Caco-2 (cell line): ENCODE data around the gene PLXNA2. TPM values are rescaled to one million over a fixed set of nuclear protein-coding genes. Genes with fewer than 3 reads are reported as not detected.

ENCODE experiments used
- BruUV-seq: library from RNA; stranded (reverse); fragments of 400-500 nt; replicated peaks from 2 replicates; lab custom pipeline; 2021; lab: Mats Ljungman, UMichigan
- CTCF ChIA-PET: fragments of 300-600 bp; sonication (Branson Sonifier 250); formaldehyde crosslinking; loops from one replicate; lab custom pipeline; 2022; ENCODE audit warnings: antibody characterized with exemption; lab: Charles Lee
- POLR2A ChIA-PET: fragments of 300-600 bp; sonication (Branson Sonifier 250); formaldehyde crosslinking; loops from one replicate; lab custom pipeline; 2022; ENCODE audit warnings: antibody characterized with exemption; lab: Charles Lee
- DNase-seq, 2 experiments: peaks; one replicate each; pipeline versions ENCODE4 v3.0.0 to v3.0.0-alpha.2; 2020 to 2022
- H3K27me3 ChIP-seq: replicated peaks from 2 replicates; pipeline ENCODE4 v1.6.0; 2011; ENCODE audit warnings: low read length; ENCODE audit not compliant: control insufficient read depth, insufficient read depth
- H3K36me3 ChIP-seq: 2 replicates; pipeline ENCODE4 v1.5.1; 2011; ENCODE audit warnings: low read length; ENCODE audit not compliant: control insufficient read depth, insufficient read depth
- H3K4me1 ChIP-seq: fragments of 250-450 bp; sonication (Bioruptor Pico); 2 replicates; pipeline ENCODE4 v1.5.1; 2020; ENCODE audit warnings: mild to moderate bottlenecking
- H3K4me3 ChIP-seq: 2 replicates; pipeline ENCODE4 v1.5.1; 2011; ENCODE audit warnings: low read depth, mild to moderate bottlenecking, control low read depth, low read length
- H3K9me3 ChIP-seq: fragments of 250-450 bp; sonication (Bioruptor Pico); 2 replicates; pipeline ENCODE4 v1.5.1; 2020; ENCODE audit warnings: mild to moderate bottlenecking, moderate library complexity
- H3K27ac Mint-ChIP-seq: one replicate; pipeline ENCODE4 v1.8.0; 2022; ENCODE audit warnings: mixed read lengths; ENCODE audit not compliant: unreplicated experiment
- H3K27me3 Mint-ChIP-seq: one replicate; pipeline ENCODE4 v1.8.0; 2022; ENCODE audit warnings: mixed read lengths; ENCODE audit not compliant: insufficient read depth, unreplicated experiment
- H3K36me3 Mint-ChIP-seq: one replicate; pipeline ENCODE4 v1.8.0; 2022; ENCODE audit warnings: mild to moderate bottlenecking, mixed read lengths; ENCODE audit not compliant: insufficient read depth, unreplicated experiment
- H3K4me1 Mint-ChIP-seq: one replicate; pipeline ENCODE4 v1.8.0; 2022; ENCODE audit warnings: low read depth, mixed read lengths; ENCODE audit not compliant: unreplicated experiment
- H3K4me3 Mint-ChIP-seq: one replicate; pipeline ENCODE4 v1.8.0; 2022; ENCODE audit warnings: mild to moderate bottlenecking, moderate library complexity, mixed read lengths; ENCODE audit not compliant: unreplicated experiment
- H3K9me3 Mint-ChIP-seq: one replicate; pipeline ENCODE4 v1.8.0; 2022; ENCODE audit warnings: mixed read lengths; ENCODE audit not compliant: unreplicated experiment
- intact Hi-C: fragments of 100-400 bp; cut with micrococcal nuclease; formaldehyde crosslinking; loops from one replicate; pipeline ENCODE4 v1.10.0; 2022; ENCODE audit not compliant: unreplicated experiment
- total RNA-seq: library from RNA; stranded (reverse); gene quantifications from 2 replicates; pipeline ENCODE4 v1.2.3, GENCODE V29; 2022
- TF ChIP-seq, protein P1 (sequence below), 2 experiments: fragments of 200-600 bp in 1 of 2; IDR thresholded peaks; 1 replicate in 1 of 2; 2 replicates in 1 of 2; pipeline versions ENCODE4 v1.5.1 to v1.8.0; 2011 to 2022; ENCODE audit warnings: antibody characterized with exemption in 1 of 2, control low read depth in 1 of 2, inconsistent platforms in 1 of 2, low read depth in 1 of 2, low read length in 1 of 2, mild to moderate bottlenecking in 1 of 2, moderate library complexity in 1 of 2; ENCODE audit not compliant: insufficient read depth in 1 of 2, severe bottlenecking in 1 of 2, unreplicated experiment in 1 of 2

PLXNA2 gene
- total RNA-seq, 1 experiment from 2014 or later = 3.2 TPM

DNA sequence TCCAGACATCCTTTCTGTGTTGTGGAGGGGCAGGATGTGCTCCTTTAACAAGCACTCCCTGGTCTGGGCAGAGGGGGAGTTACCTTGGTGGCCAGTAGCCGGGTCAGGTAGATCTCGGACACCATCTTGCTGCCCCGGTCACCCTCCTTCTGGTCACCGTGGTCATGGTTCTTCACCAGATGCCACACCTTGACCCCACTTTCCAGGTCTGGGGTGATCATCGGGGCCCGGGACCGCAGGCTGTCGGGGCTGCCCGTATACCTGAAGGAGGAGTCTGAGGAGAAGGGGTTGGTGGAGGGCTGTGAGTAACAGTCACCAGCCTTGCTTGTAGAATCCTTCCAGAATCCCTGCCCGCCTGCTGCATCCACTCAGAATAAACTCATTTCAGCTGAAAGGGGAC, 210.9 kb downstream of the PLXNA2 start:
- DNase-seq = no peak
- intact Hi-C loops = no loop called here
- ChIA-PET POLR2A (no interaction called here), CTCF (no interaction called here)
- H3K27me3 ChIP-seq = no peaks in the 10 kb centered on the region
- no peaks in the 10 kb centered on the region for H3K36me3 ChIP-seq
- Mint-ChIP-seq H3K27ac (no peak overlapping the region), H3K4me3 (no peak overlapping the region), H3K27me3 (peaks cover 10% of the 10 kb centered on the region), H3K36me3 (no peaks in the 10 kb centered on the region), H3K4me1 (peaks cover 6% of the 10 kb centered on the region), H3K9me3 (no peaks in the 10 kb centered on the region)
- no peak overlapping the region for H3K4me3 ChIP-seq
- H3K9me3 ChIP-seq = no peaks in the 10 kb centered on the region
- TF ChIP-seq, protein P1, sequence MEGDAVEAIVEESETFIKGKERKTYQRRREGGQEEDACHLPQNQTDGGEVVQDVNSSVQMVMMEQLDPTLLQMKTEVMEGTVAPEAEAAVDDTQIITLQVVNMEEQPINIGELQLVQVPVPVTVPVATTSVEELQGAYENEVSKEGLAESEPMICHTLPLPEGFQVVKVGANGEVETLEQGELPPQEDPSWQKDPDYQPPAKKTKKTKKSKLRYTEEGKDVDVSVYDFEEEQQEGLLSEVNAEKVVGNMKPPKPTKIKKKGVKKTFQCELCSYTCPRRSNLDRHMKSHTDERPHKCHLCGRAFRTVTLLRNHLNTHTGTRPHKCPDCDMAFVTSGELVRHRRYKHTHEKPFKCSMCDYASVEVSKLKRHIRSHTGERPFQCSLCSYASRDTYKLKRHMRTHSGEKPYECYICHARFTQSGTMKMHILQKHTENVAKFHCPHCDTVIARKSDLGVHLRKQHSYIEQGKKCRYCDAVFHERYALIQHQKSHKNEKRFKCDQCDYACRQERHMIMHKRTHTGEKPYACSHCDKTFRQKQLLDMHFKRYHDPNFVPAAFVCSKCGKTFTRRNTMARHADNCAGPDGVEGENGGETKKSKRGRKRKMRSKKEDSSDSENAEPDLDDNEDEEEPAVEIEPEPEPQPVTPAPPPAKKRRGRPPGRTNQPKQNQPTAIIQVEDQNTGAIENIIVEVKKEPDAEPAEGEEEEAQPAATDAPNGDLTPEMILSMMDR (IDR thresholded peaks at IDR 0.05; ENCODE audit: insufficient read depth in 1 of 2, low read depth in 1 of 2, low read length in 1 of 2, severe bottlenecking in 1 of 2, unreplicated experiment in 1 of 2) = no peak
- BruUV-seq = no TSS peak
- H3K4me1 ChIP-seq = no peaks in the 10 kb centered on the region

DNA sequence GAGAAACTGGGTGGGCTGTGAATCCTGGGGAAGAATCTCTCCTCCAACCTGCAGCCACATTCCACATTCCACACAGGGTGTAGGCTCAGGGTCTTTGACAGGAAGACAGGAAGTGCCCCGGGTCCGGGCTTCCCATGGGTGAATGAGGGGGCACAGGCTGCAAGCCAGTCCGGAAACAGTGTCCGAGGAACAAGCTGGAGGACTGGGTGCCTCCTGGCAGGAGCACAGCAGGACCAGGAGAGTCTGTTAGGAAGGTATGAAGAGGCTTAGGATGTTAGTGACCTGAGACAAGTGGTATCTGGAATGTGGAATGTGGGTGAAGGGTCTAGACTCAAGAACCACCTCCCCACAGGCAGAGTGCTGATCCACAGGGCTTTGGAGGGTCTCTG, 212.3 kb downstream of the PLXNA2 start:
- Mint-ChIP-seq H3K27me3 (peaks cover 8% of the 10 kb centered on the region), H3K36me3 (no peaks in the 10 kb centered on the region), H3K4me1 (peaks cover 6% of the 10 kb centered on the region), H3K27ac (no peak overlapping the region), H3K4me3 (no peak overlapping the region), H3K9me3 (no peaks in the 10 kb centered on the region)
- BruUV-seq = no TSS peak
- DNase-seq = no peak
- ChIA-PET CTCF (interaction anchor here (0.6 kb wide), 1 partner anchor 66 kb away, joined by 3 read pairs; no protein-coding TSS in a partner anchor), POLR2A (no interaction called here)
- Histone ChIP-seq H3K27me3 (no peaks in the 10 kb centered on the region), H3K36me3 (no peaks in the 10 kb centered on the region), H3K4me3 (no peak overlapping the region), H3K9me3 (no peaks in the 10 kb centered on the region), H3K4me1 (no peaks in the 10 kb centered on the region)
- TF ChIP-seq, protein P1 (IDR thresholded peaks at IDR 0.05; ENCODE audit: insufficient read depth in 1 of 2, low read depth in 1 of 2, low read length in 1 of 2, severe bottlenecking in 1 of 2, unreplicated experiment in 1 of 2) = no peak
- intact Hi-C loops = no loop called here

DNA sequence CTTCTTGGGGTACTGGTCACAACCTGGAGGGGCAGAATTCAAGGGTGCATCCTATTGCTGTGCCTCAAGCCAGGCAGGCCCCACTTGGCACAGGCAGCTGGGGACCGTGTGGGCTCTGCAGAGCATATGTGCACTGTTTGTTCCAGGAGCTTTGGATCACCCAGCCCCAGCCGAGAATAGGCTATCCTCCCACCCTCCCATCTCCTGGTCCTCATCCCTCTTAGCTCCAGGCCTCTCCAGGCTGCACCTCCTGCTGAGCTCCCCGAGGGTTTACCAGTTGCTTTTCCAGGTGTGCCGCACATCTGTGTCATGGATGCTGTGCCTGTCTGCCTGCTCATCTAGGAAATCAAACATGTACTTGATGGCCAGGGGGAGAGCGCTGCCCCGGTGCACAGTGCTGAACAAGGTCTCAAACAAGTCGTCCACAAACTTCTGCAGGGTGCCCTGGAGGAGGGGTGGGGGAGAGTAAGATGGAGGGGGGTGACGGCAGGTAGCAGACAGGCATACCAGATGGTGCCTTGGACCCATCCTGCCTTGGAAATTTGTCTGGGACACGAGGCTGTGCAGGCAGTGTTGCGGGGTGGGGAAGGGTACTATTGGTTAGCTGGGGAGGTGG, 212.8 kb downstream of the PLXNA2 start:
- Mint-ChIP-seq H3K9me3 (no peaks in the 10 kb centered on the region), H3K36me3 (no peaks in the 10 kb centered on the region), H3K4me3 (no peak overlapping the region), H3K4me1 (peaks cover 6% of the 10 kb centered on the region), H3K27me3 (peaks cover 8% of the 10 kb centered on the region), H3K27ac (no peak overlapping the region)
- TF ChIP-seq, protein P1 (IDR thresholded peaks at IDR 0.05; ENCODE audit: insufficient read depth in 1 of 2, low read depth in 1 of 2, low read length in 1 of 2, severe bottlenecking in 1 of 2, unreplicated experiment in 1 of 2) = no peak
- H3K4me1 ChIP-seq = no peaks in the 10 kb centered on the region
- no peak overlapping the region for H3K4me3 ChIP-seq
- no peaks in the 10 kb centered on the region for H3K9me3 ChIP-seq
- H3K36me3 ChIP-seq = no peaks in the 10 kb centered on the region
- no TSS peak for BruUV-seq
- no peak for DNase-seq
- H3K27me3 ChIP-seq = no peaks in the 10 kb centered on the region
- POLR2A ChIA-PET = no interaction called here
- CTCF ChIA-PET = interaction anchor here (1.4 kb wide), 1 partner anchor 221 kb away, joined by 3 read pairs; no protein-coding TSS in a partner anchor
- intact Hi-C loops = no loop called here
